ENCODE results near the gene HIVEP3.

GRCh38 chr1:41681331-41682098 is 237.2 kb downstream of the HIVEP3 start:
- TF ChIP-seq, protein P1, sequence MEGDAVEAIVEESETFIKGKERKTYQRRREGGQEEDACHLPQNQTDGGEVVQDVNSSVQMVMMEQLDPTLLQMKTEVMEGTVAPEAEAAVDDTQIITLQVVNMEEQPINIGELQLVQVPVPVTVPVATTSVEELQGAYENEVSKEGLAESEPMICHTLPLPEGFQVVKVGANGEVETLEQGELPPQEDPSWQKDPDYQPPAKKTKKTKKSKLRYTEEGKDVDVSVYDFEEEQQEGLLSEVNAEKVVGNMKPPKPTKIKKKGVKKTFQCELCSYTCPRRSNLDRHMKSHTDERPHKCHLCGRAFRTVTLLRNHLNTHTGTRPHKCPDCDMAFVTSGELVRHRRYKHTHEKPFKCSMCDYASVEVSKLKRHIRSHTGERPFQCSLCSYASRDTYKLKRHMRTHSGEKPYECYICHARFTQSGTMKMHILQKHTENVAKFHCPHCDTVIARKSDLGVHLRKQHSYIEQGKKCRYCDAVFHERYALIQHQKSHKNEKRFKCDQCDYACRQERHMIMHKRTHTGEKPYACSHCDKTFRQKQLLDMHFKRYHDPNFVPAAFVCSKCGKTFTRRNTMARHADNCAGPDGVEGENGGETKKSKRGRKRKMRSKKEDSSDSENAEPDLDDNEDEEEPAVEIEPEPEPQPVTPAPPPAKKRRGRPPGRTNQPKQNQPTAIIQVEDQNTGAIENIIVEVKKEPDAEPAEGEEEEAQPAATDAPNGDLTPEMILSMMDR (conservative IDR thresholded peaks at IDR 0.05; ENCODE audit: low read length) = no peak
- TF ChIP-seq EZH2phosphoT487 (IDR thresholded peaks at IDR 0.05; ENCODE audit: borderline replicate concordance) = no peak

Data from Loucy (cell line).